Activated CD4-positive, alpha-beta T cell treated with anti-CD3 and anti-CD28 coated beads for 1 hour (primary cell): ENCODE data around the gene COL27A1.
"Not testable (repeated sequence)": the region's sequence is repeated elsewhere in the genome, so short reads cannot be mapped to it uniquely, and the experiment has no call there.

Experiments used
- DNase-seq: peaks from one replicate; pipeline ENCODE4 v3.0.0-alpha.2; 2020

COL27A1 gene

DNA sequence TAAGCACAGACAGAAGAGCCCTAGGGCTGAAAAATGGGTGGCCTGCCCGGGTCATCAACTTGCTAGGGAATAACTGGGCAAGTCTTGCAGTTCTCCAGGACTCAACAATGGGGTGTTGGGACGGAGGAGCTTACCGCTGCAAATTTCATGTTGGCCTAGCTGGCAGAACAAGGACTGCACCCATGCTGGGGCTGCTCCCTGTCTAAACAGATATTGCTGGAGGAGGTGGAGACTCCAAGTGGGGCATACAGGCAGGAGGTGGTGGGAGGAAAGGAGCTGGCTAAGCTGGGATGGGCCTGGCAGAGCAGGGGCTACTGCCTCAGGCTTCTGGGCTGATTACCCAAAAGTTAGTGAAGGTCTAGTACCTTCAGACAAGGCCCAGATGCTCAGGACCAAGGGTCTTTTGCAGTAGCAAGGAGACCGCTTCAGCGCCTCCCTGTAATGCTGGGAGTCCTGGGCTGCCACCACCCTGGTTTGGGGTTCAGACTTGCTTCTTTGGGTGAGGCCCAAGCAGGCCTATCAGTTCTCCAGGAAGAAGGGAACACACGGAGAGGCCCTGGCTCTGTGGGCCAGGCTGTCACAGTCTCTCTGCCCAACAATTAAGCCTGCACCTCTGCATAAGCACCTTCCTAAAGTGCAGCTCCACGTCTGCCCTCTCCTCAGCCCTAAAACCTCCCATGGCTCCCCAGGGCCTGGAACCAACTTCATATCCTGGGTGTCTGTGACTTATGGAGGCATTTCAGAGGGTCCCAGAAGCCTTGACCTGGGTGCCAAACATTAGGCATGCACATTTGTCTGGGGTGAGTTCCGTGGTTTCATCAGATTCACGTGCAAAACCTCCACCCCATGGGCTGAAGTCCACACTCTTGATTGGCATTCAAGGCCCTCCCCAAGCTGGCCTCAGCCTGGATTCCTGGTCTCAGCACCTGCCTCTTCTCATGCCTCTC lies 32.0 kb upstream of the COL27A1 start:
- no peak for DNase-seq

DNA sequence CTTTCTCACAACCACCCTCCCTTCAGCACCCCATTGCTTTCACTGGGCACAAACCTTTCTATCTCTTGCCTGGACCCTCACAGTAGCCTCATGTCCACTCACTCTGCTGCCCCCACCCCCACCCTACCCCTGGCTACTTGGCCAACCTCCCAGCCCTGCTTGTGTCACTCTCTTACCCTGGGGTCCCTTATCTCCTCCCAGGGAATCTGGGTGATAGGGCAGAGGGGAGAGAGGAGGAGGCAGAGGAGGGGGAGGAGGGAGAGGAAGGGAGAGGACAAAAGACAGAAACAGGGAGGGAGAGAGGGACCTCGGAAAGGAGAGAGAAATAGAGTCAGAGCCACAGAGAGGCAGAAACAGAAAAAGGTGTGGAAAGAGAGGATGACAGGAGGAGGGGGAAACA lies 31.2 kb upstream of the COL27A1 start:
- no peak for DNase-seq

GRCh38 chr9:114124666-114125475 lies 30.5 kb upstream of the COL27A1 start:
- DNase-seq, result no peak

- DNase-seq, result no peak
These were observed 29.8 kb upstream of the COL27A1 start for GRCh38 chr9:114125476-114126013.

- no peak for DNase-seq
These were observed 28.9 kb upstream of the COL27A1 start for GRCh38 chr9:114126247-114127060.

DNA sequence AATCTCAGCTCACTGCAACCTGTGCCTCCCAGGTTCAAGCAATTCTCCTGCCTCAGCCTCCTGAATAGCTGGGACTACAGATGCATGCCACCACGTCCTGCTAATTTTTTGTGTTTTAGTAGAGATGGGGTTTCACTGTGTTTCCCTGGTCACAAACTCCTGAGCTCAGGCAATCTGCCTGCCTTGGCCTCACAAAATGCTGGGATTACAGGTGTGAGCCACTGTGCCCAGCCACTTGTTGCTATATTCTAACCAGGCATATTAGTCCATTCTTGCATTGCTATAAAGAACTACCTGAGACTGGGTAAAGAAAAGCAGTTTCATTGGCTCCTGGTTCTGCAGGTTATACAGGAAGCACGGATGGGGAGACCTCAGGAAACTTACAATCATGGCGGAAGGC lies 26.6 kb upstream of the COL27A1 start:
- DNase-seq, result not testable (repeated sequence)

DNA sequence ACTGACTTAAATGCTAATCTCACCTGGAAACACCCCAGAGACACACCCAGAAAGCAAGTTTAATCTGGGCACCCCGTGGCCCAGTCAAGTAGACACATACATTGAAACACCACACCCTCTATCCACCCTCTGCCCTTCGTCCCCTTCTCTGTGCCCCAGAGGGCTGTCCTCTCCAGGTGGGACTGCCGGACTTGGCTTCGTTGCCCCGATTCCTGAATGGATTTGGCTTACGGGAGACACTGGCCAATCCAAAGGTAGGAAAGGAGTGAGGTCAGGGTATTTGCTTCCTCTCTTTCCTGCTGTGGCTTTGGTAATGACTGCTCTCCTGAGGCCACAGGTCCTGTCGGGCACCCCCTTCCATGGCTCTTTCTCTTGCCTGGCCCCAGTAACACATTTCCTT lies 25.2 kb upstream of the COL27A1 start:
- no peak for DNase-seq

DNA sequence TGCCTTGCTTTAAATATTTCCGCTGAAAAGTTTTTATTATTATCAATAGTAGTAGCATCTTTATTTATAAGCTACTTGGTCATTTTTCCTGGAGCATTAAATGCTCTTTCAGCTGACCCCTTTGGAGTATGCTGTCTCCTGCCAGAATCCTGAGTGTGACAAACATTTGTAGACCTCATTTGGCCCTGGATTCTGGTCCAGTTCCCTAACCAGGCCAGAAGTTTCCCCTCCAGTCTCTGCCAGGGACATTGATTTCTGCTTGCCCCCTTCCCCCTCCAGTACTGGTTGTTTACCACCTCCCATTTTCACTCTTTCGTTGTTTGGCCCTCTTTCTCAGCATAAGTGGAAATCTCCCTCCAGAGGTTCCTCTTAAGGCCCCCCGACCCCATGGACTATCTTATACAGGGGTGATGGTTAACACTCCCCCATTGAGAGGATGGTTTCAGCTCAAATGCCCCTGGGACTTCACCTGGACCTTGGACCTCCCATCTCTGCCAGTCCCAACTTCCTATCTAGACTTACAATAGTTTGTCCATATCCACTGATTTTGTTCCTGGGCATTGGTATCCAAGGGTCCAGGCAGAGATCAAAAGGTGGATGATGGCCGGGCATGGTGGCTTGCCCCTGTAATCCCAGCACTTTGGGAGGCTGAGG lies 24.6 kb upstream of the COL27A1 start:
- DNase-seq, result no peak

DNA sequence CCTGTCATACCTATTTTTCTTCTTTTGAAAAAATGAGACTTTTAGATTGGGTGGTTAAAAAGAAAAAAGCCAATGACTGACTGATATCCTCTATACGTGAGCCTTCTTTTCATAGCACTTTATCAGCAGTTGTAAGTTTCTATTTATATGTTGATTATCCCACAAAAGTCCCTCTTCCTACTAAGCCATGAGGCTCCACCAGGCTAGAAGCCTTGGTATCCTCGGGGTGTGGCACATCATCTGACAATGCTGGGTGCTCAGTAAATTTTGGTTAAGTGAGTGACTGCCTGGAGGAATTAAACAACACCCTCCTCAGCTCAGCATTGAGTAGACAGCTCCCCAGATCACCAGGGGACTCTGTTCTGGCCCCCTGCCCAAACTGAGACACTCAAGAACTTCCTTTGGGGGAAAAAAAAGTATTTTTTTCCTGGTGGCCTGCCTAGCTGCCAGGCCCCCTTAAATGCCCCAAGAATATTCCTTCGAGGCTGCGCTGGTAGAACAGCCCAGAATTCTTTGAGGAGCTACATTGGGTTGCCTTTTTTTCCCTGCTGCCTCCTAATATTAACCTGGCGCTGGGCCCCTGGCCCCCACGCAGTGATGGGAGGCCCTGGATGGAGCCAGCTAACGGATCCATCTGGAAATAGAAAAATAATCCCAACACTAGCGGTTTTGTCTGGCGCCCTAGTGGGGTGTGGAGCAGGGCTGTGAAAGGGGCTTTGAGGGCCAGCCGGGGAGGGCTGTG lies 23.4 kb upstream of the COL27A1 start:
- no peak for DNase-seq

DNA sequence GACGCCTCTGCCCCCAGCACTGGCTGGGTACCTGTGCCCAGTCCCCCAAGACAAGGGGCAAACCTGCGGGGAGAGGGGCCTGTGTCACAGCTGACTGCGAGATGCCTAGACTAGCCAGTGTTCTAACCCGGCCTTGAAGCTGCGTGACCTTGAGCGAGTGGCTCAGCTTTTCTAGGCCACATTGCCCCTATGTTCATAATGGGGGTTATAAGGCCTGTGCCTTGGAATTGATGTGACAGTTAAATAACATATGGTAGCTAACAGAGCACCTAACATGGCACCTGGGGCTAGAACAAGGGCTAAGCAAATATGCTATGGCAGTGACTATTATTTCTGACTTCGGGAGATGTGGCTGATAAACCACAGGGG lies 22.8 kb upstream of the COL27A1 start:
- DNase-seq, result no peak

GRCh38 chr9:114134827-114135396 lies 20.4 kb upstream of the COL27A1 start:
- no peak for DNase-seq

DNA sequence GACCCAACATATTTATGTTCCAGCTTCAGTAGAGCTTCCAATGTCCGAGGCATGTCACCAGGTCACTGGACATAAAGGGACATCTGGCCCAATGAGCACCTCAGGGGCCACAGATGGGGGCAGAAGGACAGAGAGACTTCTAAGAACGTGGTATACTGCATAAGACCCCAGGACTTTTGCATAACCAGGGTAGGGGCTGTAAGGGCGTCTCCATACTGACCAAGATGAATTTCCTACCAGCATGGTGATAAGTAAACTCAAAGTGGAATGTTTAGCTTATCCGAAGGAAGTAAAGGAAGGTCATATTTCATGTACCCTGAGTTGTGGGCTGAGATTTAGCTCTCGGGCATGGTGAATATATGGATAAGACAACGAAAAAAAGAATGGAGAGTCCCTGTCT lies 17.5 kb upstream of the COL27A1 start:
- no peak for DNase-seq

DNA sequence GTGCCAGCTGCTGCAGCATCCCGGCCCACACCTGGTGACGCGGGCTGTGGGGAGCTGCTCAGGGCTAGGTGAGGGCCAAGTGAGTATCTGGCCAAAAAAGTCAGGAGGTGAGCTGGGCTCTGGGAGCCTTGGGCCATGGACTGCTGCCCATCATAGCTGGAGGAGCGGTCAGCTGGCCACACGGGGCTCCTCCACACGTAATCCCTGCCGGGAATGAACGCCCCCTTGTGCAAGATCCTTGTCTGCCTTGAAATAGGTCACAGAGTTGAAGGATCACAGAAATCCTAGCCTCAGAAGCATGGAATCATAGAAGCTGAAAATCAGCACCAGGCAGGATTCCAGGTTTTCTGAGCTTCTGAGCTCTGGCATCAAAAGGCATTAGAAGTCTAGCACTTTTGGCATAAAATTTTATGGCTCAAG lies 16.8 kb upstream of the COL27A1 start:
- DNase-seq, result no peak

GRCh38 chr9:114139071-114139470 lies 16.3 kb upstream of the COL27A1 start:
- no peak for DNase-seq

DNA sequence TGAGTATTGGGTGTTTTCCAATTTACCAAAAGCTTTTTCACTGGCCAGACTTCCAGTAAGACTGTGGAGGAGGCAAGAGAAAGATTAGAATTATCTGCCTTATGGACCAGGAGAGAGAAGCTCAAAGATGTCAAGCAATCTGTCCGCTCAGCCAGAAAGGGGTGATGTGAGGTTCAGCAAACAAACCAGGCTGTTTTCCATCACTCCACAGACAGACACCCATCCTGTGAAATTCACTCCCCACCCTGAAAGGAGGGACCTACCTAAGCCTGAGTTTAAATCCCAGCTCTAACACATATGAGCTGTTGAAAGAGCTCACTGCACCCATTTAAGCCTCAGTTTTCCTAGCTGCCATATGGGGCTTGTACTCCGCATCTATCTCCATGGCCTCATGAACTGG lies 14.9 kb upstream of the COL27A1 start:
- DNase-seq, result no peak

GRCh38 chr9:114140850-114141249 lies 14.5 kb upstream of the COL27A1 start:
- DNase-seq, result no peak

DNA sequence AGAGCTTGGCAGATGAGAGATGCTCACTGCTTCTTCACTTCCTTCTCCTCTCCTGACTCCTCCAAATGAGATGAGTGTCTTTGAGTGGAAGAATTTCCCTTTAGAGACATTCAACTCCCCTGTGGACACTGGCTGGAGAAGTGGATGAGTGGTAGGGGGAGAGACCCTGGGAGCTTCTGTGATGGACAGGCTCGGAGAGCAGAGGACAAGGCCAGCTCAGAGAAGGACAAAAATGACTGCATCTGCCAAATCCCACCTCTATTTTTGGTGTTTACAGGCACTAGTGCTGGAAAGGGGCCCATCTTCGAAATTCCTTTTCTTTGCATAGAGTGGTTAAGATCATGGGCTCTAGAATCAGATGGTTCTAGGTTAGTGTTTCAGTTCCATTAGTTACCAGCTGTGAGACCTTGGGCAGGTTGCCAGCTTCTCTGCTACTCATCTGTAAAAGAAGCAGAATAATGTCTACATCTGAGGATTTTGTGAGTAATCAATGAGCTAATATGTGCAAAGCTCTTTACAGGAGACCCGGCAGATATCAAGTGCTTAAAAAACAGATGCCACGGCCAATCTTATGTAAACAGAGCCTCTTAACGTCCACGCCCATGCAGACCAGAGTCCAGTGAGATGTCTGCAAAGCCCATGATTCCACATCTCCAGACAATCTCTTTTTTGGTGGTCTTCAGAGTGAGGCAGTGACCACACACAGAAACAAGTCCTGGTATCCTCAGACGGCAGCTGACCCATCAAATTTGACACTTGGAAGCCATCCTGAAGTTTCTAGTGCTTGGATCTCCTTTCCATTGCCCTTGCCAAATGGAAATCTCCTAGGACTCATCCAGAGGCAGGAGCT lies 13.6 kb upstream of the COL27A1 start:
- DNase-seq, result no peak

DNA sequence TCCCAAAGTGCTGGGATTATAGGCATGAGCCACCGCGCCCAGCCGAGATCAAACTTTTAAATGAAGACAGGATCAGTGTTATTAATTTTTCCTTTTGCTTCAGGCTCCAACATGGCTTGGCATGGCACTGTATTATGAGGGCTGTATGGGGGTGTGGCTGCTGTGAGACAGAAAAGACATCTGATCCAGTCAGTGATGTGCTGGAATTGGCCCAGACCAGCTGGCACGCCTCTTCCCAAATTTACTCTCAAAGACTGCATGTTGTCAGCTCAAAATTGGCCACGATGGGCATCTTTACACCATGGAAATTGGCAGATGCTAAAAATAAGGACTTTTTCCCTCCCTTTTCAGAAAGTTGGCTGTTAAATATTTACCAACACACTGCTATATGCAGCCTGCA lies 12.1 kb upstream of the COL27A1 start:
- no peak for DNase-seq

DNA sequence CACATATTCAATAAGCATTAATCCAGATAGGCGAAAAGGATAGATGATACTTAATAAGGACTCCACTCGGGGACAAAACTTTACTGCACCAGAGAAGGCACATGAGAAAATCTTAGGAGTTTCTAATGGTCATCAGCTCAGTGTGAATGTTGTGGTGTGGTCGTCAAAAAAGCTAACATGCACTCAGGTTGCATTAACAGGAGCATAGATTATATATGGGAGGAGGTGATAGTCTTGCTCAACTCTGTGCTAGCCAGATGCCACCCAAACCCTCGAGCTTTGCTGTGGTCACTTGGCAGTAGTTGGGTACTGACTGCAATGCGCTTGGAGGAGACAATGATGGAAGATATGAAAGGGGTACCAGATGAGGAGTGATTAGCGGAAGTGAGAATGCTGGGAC lies 8.6 kb upstream of the COL27A1 start:
- no peak for DNase-seq

DNA sequence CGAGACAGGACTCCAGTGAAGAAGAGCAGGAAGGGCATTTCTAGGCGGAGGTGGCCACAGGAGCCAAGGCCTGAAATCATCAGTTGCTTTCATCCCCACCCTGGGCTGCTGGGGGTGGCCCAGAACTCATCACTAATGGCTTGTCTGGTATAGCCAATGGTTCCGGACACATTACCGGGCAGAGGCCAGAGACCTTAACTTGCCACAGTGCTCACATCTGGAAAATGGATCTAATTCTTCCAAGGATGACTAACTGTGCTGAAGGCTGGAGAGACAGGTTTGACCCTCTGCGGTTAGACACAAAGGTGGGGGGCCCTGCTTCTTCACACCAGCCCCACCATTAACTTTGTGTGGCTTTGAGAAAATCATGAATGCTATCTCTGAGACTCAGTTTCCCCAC lies 6.2 kb upstream of the COL27A1 start:
- DNase-seq, result no peak
